GM18517 (cell line): ENCODE results near the gene LBHD2.

Experiments
- ATAC-seq: cut with Tn5 transposase; IDR thresholded peaks from one replicate; pipeline ENCODE4 v1.9.1; 2021; ENCODE audit warnings: mild to moderate bottlenecking, moderate library complexity; ENCODE audit not compliant: unreplicated experiment

Gene LBHD2

GRCh38 chr14:103089386-103090335 is 5.7 kb downstream of the LBHD2 start:
- no peak for ATAC-seq

GRCh38 chr14:103090481-103091020 is 6.5 kb downstream of the LBHD2 start:
- no peak for ATAC-seq

GRCh38 chr14:103091041-103091882 is 7.3 kb downstream of the LBHD2 start:
- ATAC-seq, result no peak

- no peak for ATAC-seq
Observed at GRCh38 chr14:103091883-103092222, 7.8 kb downstream of the LBHD2 start.

DNA sequence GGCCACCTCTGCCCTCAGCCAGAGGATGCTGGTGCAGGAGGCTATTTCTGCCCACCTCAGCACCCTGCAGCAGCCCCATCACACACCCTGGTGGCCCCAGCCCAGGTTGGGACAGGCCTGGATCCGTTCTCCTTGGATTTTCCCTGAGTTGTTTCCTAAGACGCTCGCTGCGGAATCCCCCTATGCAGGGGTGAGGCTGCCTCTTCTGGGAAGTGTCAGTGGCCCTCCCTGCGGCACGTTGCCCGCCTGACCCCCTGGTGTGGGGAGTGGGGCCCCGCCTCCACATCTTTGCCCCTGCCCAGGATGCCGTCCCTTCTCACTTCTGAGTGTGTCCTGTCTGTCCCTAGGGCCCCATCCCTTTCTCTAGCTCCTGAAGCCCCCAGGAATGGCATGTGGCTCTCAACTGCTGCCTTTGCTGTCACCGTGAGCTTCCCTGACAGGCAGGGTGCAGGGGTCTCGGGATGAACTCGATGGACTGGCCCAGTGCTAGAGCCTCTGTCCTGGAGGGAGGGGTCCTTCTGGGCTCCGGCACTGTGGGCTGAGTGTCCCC is 9.9 kb downstream of the LBHD2 start:
- no peak for ATAC-seq

DNA sequence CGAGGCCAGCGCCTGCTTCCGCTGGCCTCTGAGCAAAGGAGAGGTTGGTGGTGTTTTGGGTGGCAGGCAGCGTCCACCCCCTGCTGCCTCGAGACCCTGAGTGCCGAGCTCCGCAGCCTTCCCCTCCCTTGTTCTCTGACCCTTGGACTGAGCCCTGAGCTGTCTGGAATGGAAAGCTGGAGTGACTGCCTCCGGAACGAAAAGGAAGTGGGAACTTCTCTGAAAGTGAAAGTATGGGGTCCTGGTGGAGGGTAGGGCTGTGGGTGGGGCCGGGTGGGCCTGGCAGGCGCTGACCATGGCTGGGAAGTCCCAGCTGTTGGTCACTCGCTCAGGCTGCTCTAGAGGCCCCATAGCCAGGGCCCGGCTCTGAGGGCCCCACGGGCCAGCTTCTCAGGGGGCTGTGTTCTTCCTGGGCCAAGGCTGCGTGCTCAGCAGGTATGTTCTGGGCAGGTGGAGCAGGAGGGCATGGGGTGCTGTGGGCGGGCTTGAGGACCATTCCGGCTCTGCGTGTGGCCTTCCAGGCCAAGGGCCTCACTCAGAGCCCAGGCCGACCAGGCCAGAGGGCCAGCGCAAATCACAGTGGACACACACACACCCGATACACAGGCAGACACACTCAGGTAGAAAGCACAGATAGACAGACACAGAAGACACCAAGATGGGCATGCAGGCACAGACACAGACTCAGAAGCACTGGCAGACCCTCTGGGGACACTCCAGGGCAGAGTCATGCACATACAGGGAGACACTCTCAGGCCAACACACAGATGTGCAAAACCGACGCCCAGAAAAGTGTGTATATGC is 10.6 kb downstream of the LBHD2 start, which contains the start of gene EXOC3L4:
EXOC3L4 (plus strand) TSS at position 320 of the 804 bp plus-strand sequence. CDS start 5,495 bp downstream, outside the sequence.
- no peak for ATAC-seq

GRCh38 chr14:103095210-103095778 is 11.3 kb downstream of the LBHD2 start:
- ATAC-seq, result no peak

DNA sequence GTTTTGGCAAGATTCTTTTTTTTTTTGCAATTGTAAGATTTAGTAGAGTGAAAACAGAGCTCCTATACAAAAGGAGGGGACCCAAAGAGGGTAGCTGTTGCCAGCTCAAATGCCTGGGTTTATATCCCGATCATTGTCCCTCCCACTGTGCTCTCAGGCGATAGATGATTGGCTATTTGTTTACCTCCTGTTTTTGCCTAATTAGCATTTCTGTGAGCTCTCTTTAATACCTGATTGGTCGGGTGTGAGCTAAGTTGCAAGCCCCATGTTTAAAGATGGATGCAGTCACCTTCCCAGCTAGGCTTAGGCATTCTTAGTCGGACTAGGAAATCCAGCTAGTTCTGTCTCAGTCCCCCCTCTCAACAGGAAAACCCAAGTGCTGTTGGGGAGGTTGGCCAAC is 12.4 kb downstream of the LBHD2 start:
- ATAC-seq, result no peak

GRCh38 chr14:103097244-103097993 is 13.4 kb downstream of the LBHD2 start:
- ATAC-seq, result no peak

DNA sequence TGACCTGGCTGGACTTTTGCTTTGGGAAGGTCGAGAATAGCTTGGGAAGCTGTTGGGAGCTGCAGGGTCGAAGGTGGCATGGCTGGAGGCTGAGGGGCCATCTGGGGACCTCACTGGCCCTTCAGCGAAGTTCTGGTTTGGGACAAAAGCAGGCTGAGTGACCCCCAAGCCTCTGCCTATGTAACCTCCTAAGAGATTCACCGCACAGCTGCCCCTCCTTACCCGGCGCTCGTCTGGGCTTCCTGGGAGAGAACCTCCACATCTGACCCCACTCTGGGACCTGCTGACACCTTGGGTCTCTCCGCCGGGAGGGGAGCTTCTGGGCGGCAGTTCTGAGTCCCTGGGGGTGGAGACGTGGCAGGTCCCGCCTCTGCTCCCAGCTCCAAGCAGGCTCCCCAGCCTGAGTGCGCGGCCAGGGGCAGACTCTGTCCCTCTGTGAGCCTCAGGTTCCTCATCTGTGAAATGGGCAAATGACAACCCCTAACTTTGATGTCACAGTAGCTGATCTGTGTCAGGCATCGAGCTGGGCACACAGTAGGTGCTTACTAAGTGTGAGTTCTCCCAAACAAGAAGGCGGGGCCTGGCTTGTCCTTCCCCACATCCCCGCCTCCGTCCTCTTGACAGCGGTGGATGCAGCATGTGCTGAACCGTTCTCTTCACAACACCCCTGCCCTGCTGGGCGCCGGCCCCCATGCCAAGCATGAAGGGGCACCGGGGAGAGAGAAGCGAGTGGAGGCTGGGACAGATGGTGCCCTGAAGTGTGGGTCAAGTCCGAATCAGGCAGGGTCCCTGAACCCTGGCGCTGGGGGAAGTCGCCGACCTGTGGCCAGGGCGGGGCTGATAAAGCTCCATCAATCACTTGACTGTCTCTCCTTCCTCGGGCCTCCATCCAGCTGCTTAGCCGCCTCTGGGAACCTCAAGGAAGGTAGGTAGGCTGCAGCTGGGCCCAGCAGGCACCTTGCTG is 14.3 kb downstream of the LBHD2 start:
- no peak for ATAC-seq

GRCh38 chr14:103099081-103099732 is 15.2 kb downstream of the LBHD2 start:
- no peak for ATAC-seq

- no peak for ATAC-seq
Observed at GRCh38 chr14:103099733-103100280, 15.8 kb downstream of the LBHD2 start.

GRCh38 chr14:103100281-103101121 is 16.5 kb downstream of the LBHD2 start:
- no peak for ATAC-seq

DNA sequence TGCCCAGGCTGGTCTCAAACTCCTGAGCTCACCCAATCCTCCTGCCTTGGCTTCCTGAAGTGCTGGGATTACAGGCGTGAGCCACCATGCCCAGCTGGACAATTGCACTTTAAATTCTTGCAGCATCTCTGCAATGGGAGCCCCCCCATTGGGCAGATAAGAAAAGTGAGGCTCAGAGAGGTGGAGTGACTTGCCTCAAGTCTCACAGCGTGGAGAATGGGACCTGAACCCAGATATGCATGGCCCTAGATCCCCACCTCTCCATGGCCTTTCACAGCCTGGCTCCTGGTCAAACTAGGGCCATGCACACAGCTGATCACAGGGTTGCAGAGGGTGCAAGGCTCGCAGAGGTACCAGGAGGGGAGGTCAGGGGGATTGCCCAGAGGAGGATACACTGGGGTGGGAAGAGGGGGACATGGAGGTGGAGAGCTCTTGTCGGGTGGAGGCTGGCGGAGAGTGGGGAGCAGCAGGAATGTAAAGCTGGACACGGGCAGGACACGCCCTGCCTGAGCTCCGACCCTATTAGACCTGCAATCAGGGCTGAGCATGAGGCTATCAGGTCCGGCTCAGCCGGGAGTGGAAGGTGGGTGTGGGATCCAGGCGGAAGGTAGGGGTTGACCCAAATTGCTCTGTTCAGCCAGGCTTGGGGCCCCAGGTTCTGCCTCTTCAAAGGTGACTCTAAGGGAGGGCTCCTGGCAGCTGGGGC is 17.4 kb downstream of the LBHD2 start:
- ATAC-seq, result no peak

- no peak for ATAC-seq
Observed at GRCh38 chr14:103101963-103102688, 18.1 kb downstream of the LBHD2 start.
